Uterus (tissue), 4 donors: ENCODE results near the gene AASS. TPM values are rescaled to one million over a fixed set of nuclear protein-coding genes. Genes with fewer than 3 reads are reported as not detected.

Source experiments
- DNase-seq, 2 donors: peaks; one replicate each; pipeline ENCODE4 v3.0.0-alpha.2; 2019 to 2020
- H3K27ac ChIP-seq, 2 donors: fragments of 200-600 bp; sonication (generic); 1 replicate in 1 of 2; 2 replicates in 1 of 2; pipeline ENCODE4 v1.5.1; 2016 to 2018
- H3K27me3 ChIP-seq, 2 donors: fragments of 200-600 bp; sonication (generic); one replicate each; pipeline ENCODE4 v1.5.1; 2018 to 2019; ENCODE audit warnings: control low read depth in 1 of 2
- H3K36me3 ChIP-seq, 2 donors: fragments of 200-600 bp; sonication (generic); one replicate each; pipeline ENCODE4 v1.5.1; 2019; ENCODE audit warnings: control low read depth in 1 of 2
- H3K4me1 ChIP-seq, 2 donors: fragments of 200-600 bp; sonication (generic); one replicate each; pipeline ENCODE4 v1.5.1; 2018 to 2019; ENCODE audit warnings: control low read depth in 1 of 2
- H3K4me3 ChIP-seq, 2 donors: fragments of 200-600 bp; sonication (generic); 1 replicate in 1 of 2; 2 replicates in 1 of 2; pipeline ENCODE4 v1.5.1; 2018 to 2019; ENCODE audit warnings: mild to moderate bottlenecking in 1 of 2
- H3K9me3 ChIP-seq, 2 donors: fragments of 200-600 bp; sonication (generic); one replicate each; pipeline ENCODE4 v1.5.1; 2019; ENCODE audit warnings: control low read depth in 1 of 2
- POLR2A ChIP-seq, 2 donors: fragments of 450-650 bp; IDR thresholded peaks; one replicate each; pipeline ENCODE4 v1.6.1; 2016; ENCODE audit warnings: antibody characterized with exemption in 2 of 2, mild to moderate bottlenecking in 1 of 2, moderate library complexity in 1 of 2
- intact Hi-C: fragments of 100-400 bp; cut with DNase I; formaldehyde crosslinking; loops from one replicate; pipeline ENCODE4 v1.15.1; 2023; ENCODE audit warnings: low total_unique reads
- total RNA-seq, 4 donors: library from RNA; depleted of rRNA in 3 of 4; stranded (reverse); fragments of >200 nt in 3 of 4; gene quantifications; one replicate each; pipeline versions ENCODE4 v1.1.0 to v1.2.4, GENCODE V29; 2014 to 2023
- TF ChIP-seq, protein P1 (sequence below), 4 experiments: fragments of 200-600 bp in 2 of 4; fragments of 450-650 bp in 2 of 4; sonication (generic) in 2 of 4; IDR thresholded peaks; one replicate each; pipeline ENCODE4 v1.5.1; 2016 to 2019; ENCODE audit warnings: antibody characterized with exemption in 4 of 4, mild to moderate bottlenecking in 2 of 4, moderate library complexity in 1 of 4
- donor health status: DM: yes; HTN: yes; CAD: no.

AASS gene
- total RNA-seq, 4 donors from 2014 or later: 37.9 to 82.0 (median 63.8) TPM

DNA sequence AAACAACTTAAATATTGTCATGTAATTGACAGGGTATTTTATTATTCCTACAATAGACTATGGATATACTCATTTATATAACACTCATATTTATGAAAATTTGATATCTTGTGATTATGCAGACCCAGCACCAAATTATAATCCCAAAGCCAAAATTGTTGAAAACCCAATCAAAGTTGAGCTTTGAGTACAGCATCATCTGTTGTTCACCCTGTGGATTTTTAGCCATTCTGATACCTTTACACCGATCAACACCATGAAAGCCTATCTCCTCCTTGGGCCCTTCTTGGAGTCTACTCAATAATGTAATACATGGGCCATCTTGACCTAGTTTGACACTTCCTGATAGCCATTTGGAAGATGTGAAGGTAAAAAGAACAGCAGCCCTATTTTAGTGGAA lies 49.5 kb downstream of the AASS start:
- DNase-seq: no peak

DNA sequence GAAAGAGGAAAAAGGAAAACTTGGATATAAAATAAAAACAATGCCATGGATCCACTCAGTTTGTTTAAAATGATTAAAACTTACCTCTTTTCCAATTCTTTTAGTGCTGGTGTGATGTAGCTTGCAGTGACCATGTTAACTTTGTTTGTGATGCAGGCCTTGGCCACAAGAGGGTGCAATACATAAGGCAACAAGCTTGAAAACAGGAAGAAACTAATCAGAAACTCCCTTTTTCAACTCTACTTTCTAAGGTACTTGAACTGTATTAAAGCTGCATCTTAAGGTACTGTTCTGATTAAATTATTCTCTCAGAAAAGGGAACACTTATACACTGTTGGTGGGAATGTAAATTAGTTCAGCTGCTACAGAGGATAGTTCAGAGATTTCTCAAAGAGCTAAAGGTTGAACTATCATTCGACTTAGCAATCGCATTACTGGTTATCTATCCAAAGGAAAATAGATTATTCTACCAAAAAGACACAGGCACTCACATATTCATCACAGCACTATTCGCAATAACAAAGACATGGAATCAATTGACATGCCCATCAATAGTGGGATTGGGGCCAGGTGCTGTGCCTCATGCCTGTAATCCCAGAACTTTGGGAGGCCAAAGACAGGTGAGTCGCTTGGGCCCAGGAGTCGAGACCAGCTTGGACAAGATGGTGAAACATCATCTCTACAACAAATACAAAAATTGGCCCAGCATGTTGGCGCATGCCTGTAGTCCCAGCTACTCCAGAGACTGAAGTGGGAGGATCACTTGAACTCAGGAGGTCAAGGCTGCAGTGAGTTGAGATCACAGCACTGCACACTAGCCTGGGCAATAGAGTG lies 50.9 kb downstream of the AASS start:
- Histone ChIP-seq H3K27ac (no peak overlapping the region), H3K4me3 (no peak overlapping the region), H3K27me3 (no peaks in the 10 kb centered on the region), H3K9me3 (no peaks in the 10 kb centered on the region), H3K4me1 (no peaks in the 10 kb centered on the region), H3K36me3 (no peaks in the 10 kb centered on the region)
- DNase-seq: peak; percentile 39 to 46
- no peak for TF ChIP-seq POLR2A (IDR thresholded peaks at IDR 0.05)
- TF ChIP-seq, protein P1, sequence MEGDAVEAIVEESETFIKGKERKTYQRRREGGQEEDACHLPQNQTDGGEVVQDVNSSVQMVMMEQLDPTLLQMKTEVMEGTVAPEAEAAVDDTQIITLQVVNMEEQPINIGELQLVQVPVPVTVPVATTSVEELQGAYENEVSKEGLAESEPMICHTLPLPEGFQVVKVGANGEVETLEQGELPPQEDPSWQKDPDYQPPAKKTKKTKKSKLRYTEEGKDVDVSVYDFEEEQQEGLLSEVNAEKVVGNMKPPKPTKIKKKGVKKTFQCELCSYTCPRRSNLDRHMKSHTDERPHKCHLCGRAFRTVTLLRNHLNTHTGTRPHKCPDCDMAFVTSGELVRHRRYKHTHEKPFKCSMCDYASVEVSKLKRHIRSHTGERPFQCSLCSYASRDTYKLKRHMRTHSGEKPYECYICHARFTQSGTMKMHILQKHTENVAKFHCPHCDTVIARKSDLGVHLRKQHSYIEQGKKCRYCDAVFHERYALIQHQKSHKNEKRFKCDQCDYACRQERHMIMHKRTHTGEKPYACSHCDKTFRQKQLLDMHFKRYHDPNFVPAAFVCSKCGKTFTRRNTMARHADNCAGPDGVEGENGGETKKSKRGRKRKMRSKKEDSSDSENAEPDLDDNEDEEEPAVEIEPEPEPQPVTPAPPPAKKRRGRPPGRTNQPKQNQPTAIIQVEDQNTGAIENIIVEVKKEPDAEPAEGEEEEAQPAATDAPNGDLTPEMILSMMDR (IDR thresholded peaks at IDR 0.05): peak; percentile 44 to 76 (median 54)
- intact Hi-C loops: no loop called here

More for the DNA sequence above, 49.5 kb downstream of the AASS start:
- intact Hi-C loops: no loop called here
- H3K27ac ChIP-seq: no peak overlapping the region
- no peak for TF ChIP-seq POLR2A (IDR thresholded peaks at IDR 0.05)
- TF ChIP-seq, protein P1 (IDR thresholded peaks at IDR 0.05): no peak
- H3K36me3 ChIP-seq: no peaks in the 10 kb centered on the region
- H3K4me3 ChIP-seq: no peak overlapping the region
- H3K9me3 ChIP-seq: no peaks in the 10 kb centered on the region
- no peaks in the 10 kb centered on the region for H3K27me3 ChIP-seq
- no peaks in the 10 kb centered on the region for H3K4me1 ChIP-seq

DNA sequence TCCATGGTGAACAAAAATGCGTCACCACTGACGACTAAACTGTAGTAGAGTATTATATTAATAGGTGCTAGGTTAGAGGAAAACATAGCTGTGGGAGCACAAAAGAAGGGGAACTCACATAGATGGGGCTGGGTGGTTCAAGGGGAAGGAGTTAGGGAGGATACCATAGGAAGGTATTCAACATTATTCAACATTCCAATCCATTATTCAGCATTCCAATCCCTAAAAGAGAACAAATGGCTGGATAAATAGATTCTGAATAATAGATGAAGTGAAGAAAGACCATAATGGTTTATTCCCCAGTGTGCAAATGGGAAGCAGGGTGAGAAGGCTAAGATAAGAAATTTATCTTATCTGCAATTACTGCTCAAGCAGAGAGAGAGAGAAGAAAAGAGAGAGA lies 61.4 kb downstream of the AASS start:
- no peaks in the 10 kb centered on the region for H3K27me3 ChIP-seq
- DNase-seq: no peak
- H3K27ac ChIP-seq: no peak overlapping the region
- H3K36me3 ChIP-seq: no peaks in the 10 kb centered on the region
- H3K9me3 ChIP-seq: no peaks in the 10 kb centered on the region
- H3K4me1 ChIP-seq: no peaks in the 10 kb centered on the region
- intact Hi-C loops: no loop called here
- TF ChIP-seq, protein P1 (IDR thresholded peaks at IDR 0.05): no peak
- no peak for TF ChIP-seq POLR2A (IDR thresholded peaks at IDR 0.05)
- H3K4me3 ChIP-seq: no peak overlapping the region

DNA sequence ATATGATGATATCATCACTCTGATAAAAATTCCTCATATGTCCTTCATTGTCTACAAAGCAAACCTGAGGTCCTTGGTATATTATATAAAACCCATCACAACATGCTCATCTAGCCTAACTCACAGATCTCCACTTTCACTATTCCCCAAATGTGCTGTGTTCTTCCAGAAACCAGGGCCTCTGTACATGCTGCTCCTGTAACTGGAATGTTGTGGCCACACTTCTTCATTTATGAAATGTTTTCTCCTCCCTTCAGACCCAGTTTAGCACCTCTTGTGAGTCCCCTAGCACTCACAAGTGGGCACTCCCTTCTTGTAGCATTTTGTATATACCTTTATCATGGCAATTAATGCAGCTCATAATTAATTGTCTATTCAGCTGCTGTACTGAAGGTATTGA lies 61.9 kb downstream of the AASS start:
- H3K4me1 ChIP-seq: no peaks in the 10 kb centered on the region
- no peaks in the 10 kb centered on the region for H3K27me3 ChIP-seq
- intact Hi-C loops: no loop called here
- TF ChIP-seq, protein P1 (IDR thresholded peaks at IDR 0.05): no peak
- TF ChIP-seq POLR2A (IDR thresholded peaks at IDR 0.05): no peak
- DNase-seq: no peak
- no peak overlapping the region for H3K4me3 ChIP-seq
- H3K36me3 ChIP-seq: no peaks in the 10 kb centered on the region
- H3K27ac ChIP-seq: no peak overlapping the region
- H3K9me3 ChIP-seq: no peaks in the 10 kb centered on the region

DNA sequence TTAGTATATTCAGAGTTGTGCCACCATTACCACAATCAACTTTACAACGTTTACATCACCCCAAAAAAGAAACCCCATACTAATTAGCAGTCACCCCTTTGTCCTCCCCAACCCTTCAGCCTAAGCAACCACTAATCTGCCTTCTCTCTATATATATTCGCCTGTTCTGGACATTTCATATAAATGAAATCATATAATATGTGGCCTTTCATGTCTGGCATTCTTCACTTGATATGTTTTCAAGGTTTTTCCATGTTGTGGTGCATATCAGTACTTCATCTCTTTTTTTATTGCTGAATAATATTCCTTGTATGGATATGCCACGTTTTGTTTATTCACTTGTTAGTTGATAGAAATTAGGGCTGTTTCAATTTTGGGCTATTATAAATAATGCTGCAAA lies 70.4 kb downstream of the AASS start:
- intact Hi-C loops: no loop called here
- no peak overlapping the region for H3K4me3 ChIP-seq
- H3K36me3 ChIP-seq: no peaks in the 10 kb centered on the region
- no peak overlapping the region for H3K27ac ChIP-seq
- no peaks in the 10 kb centered on the region for H3K27me3 ChIP-seq
- no peak for DNase-seq
- H3K9me3 ChIP-seq: no peaks in the 10 kb centered on the region
- TF ChIP-seq, protein P1 (IDR thresholded peaks at IDR 0.05): no peak
- no peak for TF ChIP-seq POLR2A (IDR thresholded peaks at IDR 0.05)
- H3K4me1 ChIP-seq: no peaks in the 10 kb centered on the region
